HG03354 (cell line): ENCODE data around the gene OPCML.

Experiments
- ATAC-seq: cut with Tn5 transposase; IDR thresholded peaks from one replicate; pipeline ENCODE4 v1.9.1; 2021; ENCODE audit warnings: mild to moderate bottlenecking; ENCODE audit not compliant: unreplicated experiment, poor library complexity, severe bottlenecking

Gene OPCML

GRCh38 chr11:132549001-132549400, 983.3 kb downstream of the OPCML start:
- no peak for ATAC-seq

GRCh38 chr11:132544007-132544406, 988.3 kb downstream of the OPCML start:
- no peak for ATAC-seq

- ATAC-seq: no peak
These were observed 990.5 kb downstream of the OPCML start for GRCh38 chr11:132541794-132542193.

- ATAC-seq: no peak
These were observed 991.7 kb downstream of the OPCML start for GRCh38 chr11:132540581-132540980.

GRCh38 chr11:132539590-132540368, 992.5 kb downstream of the OPCML start:
- ATAC-seq: no peak

- no peak for ATAC-seq
These were observed 993.7 kb downstream of the OPCML start for GRCh38 chr11:132538642-132539041.

GRCh38 chr11:132535830-132536229, 996.5 kb downstream of the OPCML start:
- no peak for ATAC-seq

- no peak for ATAC-seq
These were observed 1000.4 kb downstream of the OPCML start for GRCh38 chr11:132531921-132532320.

- ATAC-seq: no peak
These were observed 1004.1 kb downstream of the OPCML start for GRCh38 chr11:132528181-132528580.

GRCh38 chr11:132523929-132524328, 1008.4 kb downstream of the OPCML start:
- no peak for ATAC-seq

- no peak for ATAC-seq
These were observed 1012.1 kb downstream of the OPCML start for GRCh38 chr11:132520199-132520598.

- no peak for ATAC-seq
These were observed 1013.0 kb downstream of the OPCML start for GRCh38 chr11:132519241-132519815.

GRCh38 chr11:132504501-132505041, 1027.7 kb downstream of the OPCML start:
- ATAC-seq: no peak

- no peak for ATAC-seq
These were observed 1030.9 kb downstream of the OPCML start for GRCh38 chr11:132501356-132501755.

- no peak for ATAC-seq
These were observed 1032.6 kb downstream of the OPCML start for GRCh38 chr11:132499661-132500060.

GRCh38 chr11:132496341-132496740, 1036.0 kb downstream of the OPCML start:
- no peak for ATAC-seq

- ATAC-seq: no peak
These were observed 1038.5 kb downstream of the OPCML start for GRCh38 chr11:132493801-132494200.

- no peak for ATAC-seq
These were observed 1041.3 kb downstream of the OPCML start for GRCh38 chr11:132490978-132491377.

- no peak for ATAC-seq
These were observed 1046.2 kb downstream of the OPCML start for GRCh38 chr11:132486060-132486459.

GRCh38 chr11:132475026-132475425, 1057.3 kb downstream of the OPCML start:
- ATAC-seq: no peak
